ENCODE results near the gene WDR86.

WDR86 gene

GRCh38 chr7:151406051-151406875 lies 3.6 kb downstream of the WDR86 start:
- no peak for DNase-seq (ENCODE audit: low read depth)

- no peak for DNase-seq (ENCODE audit: low read depth)
Measured at GRCh38 chr7:151405588-151405987, 4.2 kb downstream of the WDR86 start.

GRCh38 chr7:151405056-151405455 lies 4.8 kb downstream of the WDR86 start:
- no peak for DNase-seq (ENCODE audit: low read depth)

- no peak for DNase-seq (ENCODE audit: low read depth)
Measured at GRCh38 chr7:151404216-151405011, 5.4 kb downstream of the WDR86 start.

GRCh38 chr7:151403764-151404163 lies 6.1 kb downstream of the WDR86 start:
- no peak for DNase-seq (ENCODE audit: low read depth)

- no peak for DNase-seq (ENCODE audit: low read depth)
Measured at GRCh38 chr7:151402029-151402835, 7.6 kb downstream of the WDR86 start.

GRCh38 chr7:151400626-151401315 lies 9.1 kb downstream of the WDR86 start:
- DNase-seq (ENCODE audit: low read depth) = no peak

GRCh38 chr7:151399906-151400305 lies 9.9 kb downstream of the WDR86 start:
- no peak for DNase-seq (ENCODE audit: low read depth)

GRCh38 chr7:151399305-151399601 lies 10.6 kb downstream of the WDR86 start:
- DNase-seq (ENCODE audit: low read depth) = no peak

- no peak for DNase-seq (ENCODE audit: low read depth)
Measured at GRCh38 chr7:151398446-151399304, 11.2 kb downstream of the WDR86 start.

- no peak for DNase-seq (ENCODE audit: low read depth)
Measured at GRCh38 chr7:151397026-151397425, 12.8 kb downstream of the WDR86 start.

GRCh38 chr7:151396328-151396970 lies 13.4 kb downstream of the WDR86 start:
- no peak for DNase-seq (ENCODE audit: low read depth)

GRCh38 chr7:151395036-151395367 lies 14.8 kb downstream of the WDR86 start:
- no peak for DNase-seq (ENCODE audit: low read depth)

- DNase-seq (ENCODE audit: low read depth) = no peak
Measured at GRCh38 chr7:151394076-151395035, 15.5 kb downstream of the WDR86 start.

GRCh38 chr7:151393031-151393977 lies 16.5 kb downstream of the WDR86 start:
- no peak for DNase-seq (ENCODE audit: low read depth)

GRCh38 chr7:151392426-151392825 lies 17.4 kb downstream of the WDR86 start:
- DNase-seq (ENCODE audit: low read depth) = no peak

GRCh38 chr7:151392002-151392401 lies 17.8 kb downstream of the WDR86 start:
- DNase-seq (ENCODE audit: low read depth) = no peak

- DNase-seq (ENCODE audit: low read depth) = no peak
Measured at GRCh38 chr7:151391358-151391730, 18.5 kb downstream of the WDR86 start.

All from GM04504 (cell line).